ENCODE results near the gene SORCS2. TPM values are rescaled to one million over a fixed set of nuclear protein-coding genes. Genes with fewer than 3 reads are reported as not detected.

Gene SORCS2
- polyA plus RNA-seq, 1 of the 3 experiments (the other 2 are of a cell fraction) = 1.6 TPM

DNA sequence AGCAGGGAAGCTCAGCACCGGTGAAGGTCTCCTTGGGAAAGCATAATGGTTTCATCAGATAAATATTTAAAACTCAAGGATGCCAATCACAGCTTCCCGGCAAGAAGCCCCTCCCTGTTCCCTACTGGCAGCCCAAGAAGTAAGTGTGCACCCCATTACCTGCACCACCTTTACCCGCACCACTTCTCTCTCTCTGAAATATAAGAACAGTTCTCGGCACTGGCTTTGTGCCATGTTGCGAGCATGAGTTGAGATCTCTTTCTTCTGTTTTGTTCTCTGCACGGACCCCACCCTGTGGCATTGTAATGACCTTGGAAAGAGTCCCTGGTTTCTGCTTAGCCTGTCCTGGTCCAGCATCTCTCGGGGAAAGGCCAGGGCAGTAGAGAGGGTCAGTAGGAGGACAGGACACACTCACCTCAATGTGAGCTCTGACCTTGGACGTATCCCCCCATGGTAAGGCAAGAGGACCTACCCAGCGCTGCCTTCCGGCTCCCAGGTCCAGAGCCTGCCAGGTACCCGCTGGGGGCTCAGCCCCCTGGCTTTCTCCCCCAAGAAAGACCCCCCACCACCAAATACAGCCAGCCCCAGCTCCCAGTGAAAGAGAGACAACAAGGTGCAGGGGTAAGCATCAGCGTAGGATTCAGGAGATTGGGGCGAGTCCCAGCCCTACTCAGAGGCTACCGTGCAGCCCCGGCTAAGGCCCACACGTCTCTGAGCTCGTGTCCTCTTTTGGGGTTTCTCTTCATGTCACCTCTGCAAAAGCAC is 161.7 kb downstream of the SORCS2 start:
- H3K27ac ChIP-seq (ENCODE audit: low read depth in 2 of 2, low read length in 1 of 2) = no peak overlapping the region
- no peaks in the 10 kb centered on the region for H3K9me2 ChIP-seq
- 0 out of 2 replicates have a peak, but pooled peaks cover 5% of the 10 kb centered on the region for H4K20me1 ChIP-seq (ENCODE audit: insufficient read depth)
- H3K4me2 ChIP-seq = no peak overlapping the region
- ChIA-PET CTCF (interaction anchor here (1.3 to 1.6 kb wide), 2 partner anchors 18 to 19 kb away, joined by 3 to 4 read pairs; no protein-coding TSS in a partner anchor), POLR2A (no interaction called here)
- H3K36me3 ChIP-seq (replicated peaks in 1 of 2; ENCODE audit: control insufficient read depth in 1 of 2, insufficient read depth in 2 of 2, low read length in 1 of 2) = no peaks in the 10 kb centered on the region
- no peak overlapping the region for H3K9ac ChIP-seq
- DNase-seq = no peak
- peaks cover 4 to 6% of the 10 kb centered on the region in 2 experiments; a peak in 1 of 4 replicates for H3K4me1 ChIP-seq (ENCODE audit: control insufficient read depth in 1 of 2, insufficient read depth in 2 of 2, low read depth in 1 of 2, low read length in 1 of 2)
- no peaks in the 10 kb centered on the region for H3K79me2 ChIP-seq (ENCODE audit: insufficient read depth)
- H3K27me3 ChIP-seq (ENCODE audit: insufficient read depth) = no peaks in the 10 kb centered on the region
- H3K9me3 ChIP-seq = no peaks in the 10 kb centered on the region
- 84% methylated on average over 12 of the region's 17 CpGs for WGBS (ENCODE audit: low lambda C conversion rate)
- TF ChIP-seq NRF1 (IDR thresholded peaks at IDR 0.05; ENCODE audit: low read depth, low read length) = no peak
- TF ChIP-seq, protein P1, sequence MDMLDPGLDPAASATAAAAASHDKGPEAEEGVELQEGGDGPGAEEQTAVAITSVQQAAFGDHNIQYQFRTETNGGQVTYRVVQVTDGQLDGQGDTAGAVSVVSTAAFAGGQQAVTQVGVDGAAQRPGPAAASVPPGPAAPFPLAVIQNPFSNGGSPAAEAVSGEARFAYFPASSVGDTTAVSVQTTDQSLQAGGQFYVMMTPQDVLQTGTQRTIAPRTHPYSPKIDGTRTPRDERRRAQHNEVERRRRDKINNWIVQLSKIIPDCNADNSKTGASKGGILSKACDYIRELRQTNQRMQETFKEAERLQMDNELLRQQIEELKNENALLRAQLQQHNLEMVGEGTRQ (IDR thresholded peaks at IDR 0.05; ENCODE audit: borderline replicate concordance, low read depth, low read length) = no peak
- no peak for TF ChIP-seq FOSL2 (IDR thresholded peaks at IDR 0.05; ENCODE audit: borderline replicate concordance, low read depth)
- TF ChIP-seq MEF2A (IDR thresholded peaks at IDR 0.05; ENCODE audit: borderline replicate concordance, low read depth) = no peak
- no peak for TF ChIP-seq MXI1 (IDR thresholded peaks at IDR 0.05; ENCODE audit: low read depth, low read length)
- no peak for TF ChIP-seq TEAD4 (IDR thresholded peaks at IDR 0.05; ENCODE audit: borderline replicate concordance, insufficient read depth)
- TF ChIP-seq, protein P2, sequence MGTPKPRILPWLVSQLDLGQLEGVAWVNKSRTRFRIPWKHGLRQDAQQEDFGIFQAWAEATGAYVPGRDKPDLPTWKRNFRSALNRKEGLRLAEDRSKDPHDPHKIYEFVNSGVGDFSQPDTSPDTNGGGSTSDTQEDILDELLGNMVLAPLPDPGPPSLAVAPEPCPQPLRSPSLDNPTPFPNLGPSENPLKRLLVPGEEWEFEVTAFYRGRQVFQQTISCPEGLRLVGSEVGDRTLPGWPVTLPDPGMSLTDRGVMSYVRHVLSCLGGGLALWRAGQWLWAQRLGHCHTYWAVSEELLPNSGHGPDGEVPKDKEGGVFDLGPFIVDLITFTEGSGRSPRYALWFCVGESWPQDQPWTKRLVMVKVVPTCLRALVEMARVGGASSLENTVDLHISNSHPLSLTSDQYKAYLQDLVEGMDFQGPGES (IDR thresholded peaks at IDR 0.05; ENCODE audit: low read depth, low read length) = no peak
- no peak for TF ChIP-seq RXRA (IDR thresholded peaks at IDR 0.05; ENCODE audit: borderline replicate concordance, low read depth)
- TF ChIP-seq SIN3A (IDR thresholded peaks at IDR 0.05; ENCODE audit: borderline replicate concordance, low read depth, low read length) = no peak
- no peak for TF ChIP-seq FOXJ3 (CRISPR knock-in tag; IDR thresholded peaks at IDR 0.05)
- no peak overlapping the region for H3K4me3 ChIP-seq (ENCODE audit: low read depth in 2 of 2, low read length in 1 of 2)
- H3F3A ChIP-seq (replicated peaks; ENCODE audit: insufficient read depth) = peaks cover 5% of the 10 kb centered on the region
- no peak overlapping the region for H2AFZ ChIP-seq (ENCODE audit: low read depth)

GRCh38 chr4:7354927-7355326 is 162.6 kb downstream of the SORCS2 start:
- Histone ChIP-seq H3F3A (replicated peaks; ENCODE audit: insufficient read depth) (peaks cover 5% of the 10 kb centered on the region), H3K9me2 (no peaks in the 10 kb centered on the region), H3K9ac (no peak overlapping the region), H3K4me2 (no peak overlapping the region), H3K27me3 (ENCODE audit: insufficient read depth) (no peaks in the 10 kb centered on the region), H3K9me3 (no peaks in the 10 kb centered on the region), H3K79me2 (ENCODE audit: insufficient read depth) (no peaks in the 10 kb centered on the region), H4K20me1 (ENCODE audit: insufficient read depth) (0 out of 2 replicates have a peak, but pooled peaks cover 5% of the 10 kb centered on the region), H2AFZ (ENCODE audit: low read depth) (no peak overlapping the region), H3K4me3 (ENCODE audit: low read depth in 2 of 2, low read length in 1 of 2) (no peak overlapping the region), H3K36me3 (replicated peaks in 1 of 2; ENCODE audit: control insufficient read depth in 1 of 2, insufficient read depth in 2 of 2, low read length in 1 of 2) (no peaks in the 10 kb centered on the region), H3K27ac (ENCODE audit: low read depth in 2 of 2, low read length in 1 of 2) (no peak overlapping the region), H3K4me1 (ENCODE audit: control insufficient read depth in 1 of 2, insufficient read depth in 2 of 2, low read depth in 1 of 2, low read length in 1 of 2) (peaks cover 4 to 6% of the 10 kb centered on the region in 2 experiments; a peak in 1 of 4 replicates)
- 78% methylated on average over 5 of the region's 5 CpGs for WGBS (ENCODE audit: low lambda C conversion rate)
- CTCF ChIA-PET = interaction anchor here (1.6 kb wide), 1 partner anchor 20 kb away, joined by 3 read pairs; no protein-coding TSS in a partner anchor
- POLR2A ChIA-PET = no interaction called here
- DNase-seq = no peak
- TF ChIP-seq TAF1 (IDR thresholded peaks at IDR 0.05; ENCODE audit: borderline replicate concordance, low read depth, low read length) (no peak), GABPA (IDR thresholded peaks at IDR 0.05; ENCODE audit: low read depth) (no peak), SMC3 (IDR thresholded peaks at IDR 0.05; ENCODE audit: low read depth, low read length) (no peak), TCF12 (IDR thresholded peaks at IDR 0.05) (no peak), NFIC (IDR thresholded peaks at IDR 0.05; ENCODE audit: borderline replicate concordance) (no peak), MEF2A (IDR thresholded peaks at IDR 0.05; ENCODE audit: borderline replicate concordance, low read depth) (no peak), FOXM1 (IDR thresholded peaks at IDR 0.05; ENCODE audit: low read depth) (no peak), TEAD4 (IDR thresholded peaks at IDR 0.05; ENCODE audit: borderline replicate concordance, insufficient read depth) (no peak), RCOR1 (IDR thresholded peaks at IDR 0.05; ENCODE audit: low read length) (no peak)
- TF ChIP-seq, protein P3, sequence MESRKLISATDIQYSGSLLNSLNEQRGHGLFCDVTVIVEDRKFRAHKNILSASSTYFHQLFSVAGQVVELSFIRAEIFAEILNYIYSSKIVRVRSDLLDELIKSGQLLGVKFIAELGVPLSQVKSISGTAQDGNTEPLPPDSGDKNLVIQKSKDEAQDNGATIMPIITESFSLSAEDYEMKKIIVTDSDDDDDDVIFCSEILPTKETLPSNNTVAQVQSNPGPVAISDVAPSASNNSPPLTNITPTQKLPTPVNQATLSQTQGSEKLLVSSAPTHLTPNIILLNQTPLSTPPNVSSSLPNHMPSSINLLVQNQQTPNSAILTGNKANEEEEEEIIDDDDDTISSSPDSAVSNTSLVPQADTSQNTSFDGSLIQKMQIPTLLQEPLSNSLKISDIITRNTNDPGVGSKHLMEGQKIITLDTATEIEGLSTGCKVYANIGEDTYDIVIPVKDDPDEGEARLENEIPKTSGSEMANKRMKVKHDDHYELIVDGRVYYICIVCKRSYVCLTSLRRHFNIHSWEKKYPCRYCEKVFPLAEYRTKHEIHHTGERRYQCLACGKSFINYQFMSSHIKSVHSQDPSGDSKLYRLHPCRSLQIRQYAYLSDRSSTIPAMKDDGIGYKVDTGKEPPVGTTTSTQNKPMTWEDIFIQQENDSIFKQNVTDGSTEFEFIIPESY (IDR thresholded peaks at IDR 0.05; ENCODE audit: borderline replicate concordance, low read depth) = no peak
- TF ChIP-seq, protein P4, sequence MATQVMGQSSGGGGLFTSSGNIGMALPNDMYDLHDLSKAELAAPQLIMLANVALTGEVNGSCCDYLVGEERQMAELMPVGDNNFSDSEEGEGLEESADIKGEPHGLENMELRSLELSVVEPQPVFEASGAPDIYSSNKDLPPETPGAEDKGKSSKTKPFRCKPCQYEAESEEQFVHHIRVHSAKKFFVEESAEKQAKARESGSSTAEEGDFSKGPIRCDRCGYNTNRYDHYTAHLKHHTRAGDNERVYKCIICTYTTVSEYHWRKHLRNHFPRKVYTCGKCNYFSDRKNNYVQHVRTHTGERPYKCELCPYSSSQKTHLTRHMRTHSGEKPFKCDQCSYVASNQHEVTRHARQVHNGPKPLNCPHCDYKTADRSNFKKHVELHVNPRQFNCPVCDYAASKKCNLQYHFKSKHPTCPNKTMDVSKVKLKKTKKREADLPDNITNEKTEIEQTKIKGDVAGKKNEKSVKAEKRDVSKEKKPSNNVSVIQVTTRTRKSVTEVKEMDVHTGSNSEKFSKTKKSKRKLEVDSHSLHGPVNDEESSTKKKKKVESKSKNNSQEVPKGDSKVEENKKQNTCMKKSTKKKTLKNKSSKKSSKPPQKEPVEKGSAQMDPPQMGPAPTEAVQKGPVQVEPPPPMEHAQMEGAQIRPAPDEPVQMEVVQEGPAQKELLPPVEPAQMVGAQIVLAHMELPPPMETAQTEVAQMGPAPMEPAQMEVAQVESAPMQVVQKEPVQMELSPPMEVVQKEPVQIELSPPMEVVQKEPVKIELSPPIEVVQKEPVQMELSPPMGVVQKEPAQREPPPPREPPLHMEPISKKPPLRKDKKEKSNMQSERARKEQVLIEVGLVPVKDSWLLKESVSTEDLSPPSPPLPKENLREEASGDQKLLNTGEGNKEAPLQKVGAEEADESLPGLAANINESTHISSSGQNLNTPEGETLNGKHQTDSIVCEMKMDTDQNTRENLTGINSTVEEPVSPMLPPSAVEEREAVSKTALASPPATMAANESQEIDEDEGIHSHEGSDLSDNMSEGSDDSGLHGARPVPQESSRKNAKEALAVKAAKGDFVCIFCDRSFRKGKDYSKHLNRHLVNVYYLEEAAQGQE (IDR thresholded peaks at IDR 0.05; ENCODE audit: low read depth, low read length) = no peak

Data from SK-N-SH (cell line).